HL-60 (cell line): Measurements from ENCODE around the gene PCCA.

Experiments
- CTCF ChIP-seq: IDR thresholded peaks from one replicate; pipeline ENCODE4 v1.5.1; 2011; ENCODE audit warnings: low read length, control low read depth, inconsistent platforms; ENCODE audit not compliant: insufficient read depth
- GABPA ChIP-seq: IDR thresholded peaks from 2 replicates; pipeline ENCODE4 v1.6.1; 2012; ENCODE audit warnings: low read depth
- POLR2AphosphoS5 ChIP-seq: IDR thresholded peaks from 2 replicates; pipeline ENCODE4 v1.6.1; 2012; ENCODE audit warnings: low read depth
- REST ChIP-seq: IDR thresholded peaks from 2 replicates; pipeline ENCODE4 v1.6.1; 2012; ENCODE audit warnings: low read depth; ENCODE audit not compliant: insufficient replicate concordance
- SPI1 ChIP-seq: IDR thresholded peaks from 2 replicates; pipeline ENCODE4 v1.6.1; 2012; ENCODE audit warnings: low read depth, mild to moderate bottlenecking, borderline replicate concordance

GRCh38 chr13:100128838-100129237 is 39.9 kb downstream of the PCCA start:
- TF ChIP-seq CTCF (no peak), REST (no peak), POLR2AphosphoS5 (no peak), SPI1 (no peak), GABPA (no peak)
